ENCODE data around the gene DFFB. TPM values are rescaled to one million over a fixed set of nuclear protein-coding genes. Genes with fewer than 3 reads are reported as not detected.

The DFFB gene
- total RNA-seq, 1 experiment from 2014 or later: 4.8 TPM

- no peaks in the 10 kb centered on the region for H3K4me1 Mint-ChIP-seq (ENCODE audit: insufficient read depth, unreplicated experiment)
Observed at GRCh38 chr1:3876716-3877115, 19.4 kb downstream of the DFFB start.

DNA sequence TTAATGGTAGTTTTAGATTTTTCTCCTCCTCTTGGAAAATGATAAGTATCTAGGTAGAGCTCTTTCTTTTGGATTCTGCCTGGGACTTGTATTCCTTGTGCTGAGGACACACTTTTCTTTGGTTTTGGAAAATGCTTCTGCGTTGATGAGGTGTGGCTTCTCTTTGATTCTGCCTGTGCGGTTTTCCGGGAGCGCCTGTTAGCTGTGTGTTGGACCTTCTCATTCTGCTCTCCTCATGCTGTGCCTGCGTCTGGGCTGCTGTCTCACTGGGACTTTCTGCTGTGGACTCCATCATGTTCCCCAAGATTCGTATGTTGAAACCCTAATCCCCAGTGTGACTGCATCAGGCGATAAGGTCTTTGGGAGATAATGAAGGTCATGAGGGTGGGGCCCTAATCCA, 21.8 kb downstream of the DFFB start:
- Mint-ChIP-seq H3K27ac (ENCODE audit: low read depth, unreplicated experiment) (no peak overlapping the region), H3K4me1 (ENCODE audit: insufficient read depth, unreplicated experiment) (no peaks in the 10 kb centered on the region), H3K36me3 (ENCODE audit: insufficient read depth, unreplicated experiment) (peaks cover 22% of the 10 kb centered on the region), H3K27me3 (ENCODE audit: insufficient read depth, unreplicated experiment) (no peaks in the 10 kb centered on the region), H3K4me3 (ENCODE audit: unreplicated experiment) (no peak overlapping the region), H3K9me3 (ENCODE audit: unreplicated experiment) (peaks cover 10% of the 10 kb centered on the region)
- CTCF ChIA-PET: no interaction called here
- intact Hi-C loops (cut with micrococcal nuclease): no loop called here
- DNase-seq (ENCODE audit: unreplicated experiment): no peak
- TF ChIP-seq, protein P1, sequence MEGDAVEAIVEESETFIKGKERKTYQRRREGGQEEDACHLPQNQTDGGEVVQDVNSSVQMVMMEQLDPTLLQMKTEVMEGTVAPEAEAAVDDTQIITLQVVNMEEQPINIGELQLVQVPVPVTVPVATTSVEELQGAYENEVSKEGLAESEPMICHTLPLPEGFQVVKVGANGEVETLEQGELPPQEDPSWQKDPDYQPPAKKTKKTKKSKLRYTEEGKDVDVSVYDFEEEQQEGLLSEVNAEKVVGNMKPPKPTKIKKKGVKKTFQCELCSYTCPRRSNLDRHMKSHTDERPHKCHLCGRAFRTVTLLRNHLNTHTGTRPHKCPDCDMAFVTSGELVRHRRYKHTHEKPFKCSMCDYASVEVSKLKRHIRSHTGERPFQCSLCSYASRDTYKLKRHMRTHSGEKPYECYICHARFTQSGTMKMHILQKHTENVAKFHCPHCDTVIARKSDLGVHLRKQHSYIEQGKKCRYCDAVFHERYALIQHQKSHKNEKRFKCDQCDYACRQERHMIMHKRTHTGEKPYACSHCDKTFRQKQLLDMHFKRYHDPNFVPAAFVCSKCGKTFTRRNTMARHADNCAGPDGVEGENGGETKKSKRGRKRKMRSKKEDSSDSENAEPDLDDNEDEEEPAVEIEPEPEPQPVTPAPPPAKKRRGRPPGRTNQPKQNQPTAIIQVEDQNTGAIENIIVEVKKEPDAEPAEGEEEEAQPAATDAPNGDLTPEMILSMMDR (IDR thresholded peaks at IDR 0.05; ENCODE audit: unreplicated experiment): no peak
- POLR2A ChIA-PET: no interaction called here
- BruUV-seq (replicated peaks): no TSS peak

More at GRCh38 chr1:3876716-3877115, 19.4 kb downstream of the DFFB start:
- Mint-ChIP-seq H3K4me3 (ENCODE audit: unreplicated experiment) (no peak overlapping the region), H3K36me3 (ENCODE audit: insufficient read depth, unreplicated experiment) (peaks cover 33% of the 10 kb centered on the region), H3K9me3 (ENCODE audit: unreplicated experiment) (peaks cover 10% of the 10 kb centered on the region), H3K27me3 (ENCODE audit: insufficient read depth, unreplicated experiment) (no peaks in the 10 kb centered on the region), H3K27ac (ENCODE audit: low read depth, unreplicated experiment) (no peak overlapping the region)
- no TSS peak for BruUV-seq (replicated peaks)
- CTCF ChIA-PET: no interaction called here
- intact Hi-C loops (cut with micrococcal nuclease): no loop called here
- no peak for DNase-seq (ENCODE audit: unreplicated experiment)
- POLR2A ChIA-PET: no interaction called here
- TF ChIP-seq, protein P1 (IDR thresholded peaks at IDR 0.05; ENCODE audit: unreplicated experiment): no peak

- no TSS peak for BruUV-seq (replicated peaks)
- peaks cover 28% of the 10 kb centered on the region for H3K36me3 Mint-ChIP-seq (ENCODE audit: insufficient read depth, unreplicated experiment)
- H3K4me1 Mint-ChIP-seq (ENCODE audit: insufficient read depth, unreplicated experiment): no peaks in the 10 kb centered on the region
- TF ChIP-seq, protein P1 (IDR thresholded peaks at IDR 0.05; ENCODE audit: unreplicated experiment): no peak
- peaks cover 10% of the 10 kb centered on the region for H3K9me3 Mint-ChIP-seq (ENCODE audit: unreplicated experiment)
- ChIA-PET POLR2A (no interaction called here), CTCF (no interaction called here)
- intact Hi-C loops (cut with micrococcal nuclease): no loop called here
- H3K27ac Mint-ChIP-seq (ENCODE audit: low read depth, unreplicated experiment): no peak overlapping the region
- H3K4me3 Mint-ChIP-seq (ENCODE audit: unreplicated experiment): no peak overlapping the region
- no peak for DNase-seq (ENCODE audit: unreplicated experiment)
- H3K27me3 Mint-ChIP-seq (ENCODE audit: insufficient read depth, unreplicated experiment): no peaks in the 10 kb centered on the region
Observed at GRCh38 chr1:3879787-3880428, 22.6 kb downstream of the DFFB start.

- DNase-seq (ENCODE audit: unreplicated experiment): no peak
- no peak overlapping the region for H3K27ac Mint-ChIP-seq (ENCODE audit: low read depth, unreplicated experiment)
- H3K4me1 Mint-ChIP-seq (ENCODE audit: insufficient read depth, unreplicated experiment): no peaks in the 10 kb centered on the region
- TF ChIP-seq, protein P1 (IDR thresholded peaks at IDR 0.05; ENCODE audit: unreplicated experiment): no peak
- POLR2A ChIA-PET: no interaction called here
- peaks cover 28% of the 10 kb centered on the region for H3K36me3 Mint-ChIP-seq (ENCODE audit: insufficient read depth, unreplicated experiment)
- BruUV-seq (replicated peaks): no TSS peak
- no peaks in the 10 kb centered on the region for H3K27me3 Mint-ChIP-seq (ENCODE audit: insufficient read depth, unreplicated experiment)
- CTCF ChIA-PET: interaction anchor here (0.6 kb wide), 1 partner anchor 8 kb away, joined by 5 read pairs; no protein-coding TSS in a partner anchor
- H3K9me3 Mint-ChIP-seq (ENCODE audit: unreplicated experiment): peaks cover 10% of the 10 kb centered on the region
- no peak overlapping the region for H3K4me3 Mint-ChIP-seq (ENCODE audit: unreplicated experiment)
- intact Hi-C loops (cut with micrococcal nuclease): no loop called here
Observed at GRCh38 chr1:3880429-3881192, 23.3 kb downstream of the DFFB start.

Data from MCF 10A (cell line).